BJ (cell line): ENCODE measurements around the gene RIMKLB. TPM values are rescaled to one million over a fixed set of nuclear protein-coding genes. Genes with fewer than 3 reads are reported as not detected.
A peak's percentile ranks its signal among the peaks of the same experiment; 100 is the strongest.

Source experiments
- CTCF ChIA-PET: fragments of 350-600 bp; formaldehyde crosslinking; extraction: SDS; loops from one replicate; lab custom pipeline; 2021; ENCODE audit warnings: antibody characterized with exemption, inconsistent platforms; lab: Yijun Ruan, JAX
- POLR2A ChIA-PET: fragments of 300-600 bp; sonication (Branson Sonifier 250); formaldehyde crosslinking; extraction: SDS; loops from one replicate; lab custom pipeline; 2021; ENCODE audit warnings: antibody characterized with exemption; lab: Charles Lee
- DNase-seq: peaks from one replicate; pipeline ENCODE4 v3.0.0-alpha.2; 2011; ENCODE audit warnings: low read depth
- H3K27me3 ChIP-seq: 2 replicates; pipeline ENCODE4 v1.6.0; 2011; ENCODE audit warnings: low read length; ENCODE audit not compliant: control insufficient read depth, insufficient read depth
- H3K36me3 ChIP-seq: 2 replicates; pipeline ENCODE4 v1.5.1; 2011; ENCODE audit warnings: low read length; ENCODE audit not compliant: control insufficient read depth, insufficient read depth
- H3K4me3 ChIP-seq: 2 replicates; pipeline ENCODE4 v1.5.1; 2011; ENCODE audit warnings: low read depth, mild to moderate bottlenecking, control low read depth, low read length
- CTCF ChIP-seq: IDR thresholded peaks from 2 replicates; pipeline ENCODE4 v1.5.1; 2011; ENCODE audit warnings: low read depth, mild to moderate bottlenecking, control low read depth, inconsistent platforms, low read length, moderate library complexity; ENCODE audit not compliant: insufficient read depth
- polyA plus RNA-seq: library from polyadenylated mRNA; depleted of rRNA; stranded (reverse); fragments of >200 nt; gene quantifications from 2 replicates; pipeline ENCODE4 v1.2.3, GENCODE V29; 2011

Gene RIMKLB
- polyA plus RNA-seq, 1 experiment, result 9.7 TPM

GRCh38 chr12:8770499-8770898, 72.7 kb downstream of the RIMKLB start:
- H3K4me3 ChIP-seq, result no peak overlapping the region
- POLR2A ChIA-PET, result no interaction called here
- no peak for DNase-seq
- no peak for TF ChIP-seq CTCF
- H3K36me3 ChIP-seq, result no peaks in the 10 kb centered on the region
- CTCF ChIA-PET, result no interaction called here
- H3K27me3 ChIP-seq, result no peaks in the 10 kb centered on the region

- ChIA-PET CTCF (no interaction called here), POLR2A (no interaction called here)
Measured at GRCh38 chr12:8771072-8771471, 73.3 kb downstream of the RIMKLB start.

GRCh38 chr12:8773461-8773860, 75.7 kb downstream of the RIMKLB start:
- ChIA-PET CTCF (interaction anchor here (0.9 to 1.7 kb wide), 2 partner anchors 12 to 87 kb away, joined by 3 to 6 read pairs; no protein-coding TSS in a partner anchor), POLR2A (no interaction called here)
- H3K4me3 ChIP-seq, result no peak overlapping the region
- TF ChIP-seq CTCF, result no peak
- DNase-seq, result no peak
- no peaks in the 10 kb centered on the region for H3K36me3 ChIP-seq
- H3K27me3 ChIP-seq, result no peaks in the 10 kb centered on the region

More at GRCh38 chr12:8771072-8771471, 73.3 kb downstream of the RIMKLB start:
- Histone ChIP-seq H3K27me3 (no peaks in the 10 kb centered on the region), H3K4me3 (no peak overlapping the region), H3K36me3 (no peaks in the 10 kb centered on the region)
- DNase-seq, result no peak
- 0 out of 2 replicates have a peak, but pooled peaks have one; percentile 23 for TF ChIP-seq CTCF

- no peak overlapping the region for H3K4me3 ChIP-seq
- no peak for TF ChIP-seq CTCF
- ChIA-PET CTCF (no interaction called here), POLR2A (no interaction called here)
- H3K27me3 ChIP-seq, result no peaks in the 10 kb centered on the region
- no peaks in the 10 kb centered on the region for H3K36me3 ChIP-seq
- DNase-seq, result no peak
Measured at GRCh38 chr12:8779281-8779680, 81.5 kb downstream of the RIMKLB start.

GRCh38 chr12:8779862-8780261, 82.1 kb downstream of the RIMKLB start:
- no peak overlapping the region for H3K4me3 ChIP-seq
- DNase-seq, result no peak
- ChIA-PET CTCF (interaction anchor here (0.6 kb wide), 1 partner anchor 130 kb away, joined by 4 read pairs; no protein-coding TSS in a partner anchor), POLR2A (no interaction called here)
- no peaks in the 10 kb centered on the region for H3K36me3 ChIP-seq
- H3K27me3 ChIP-seq, result no peaks in the 10 kb centered on the region
- no peak for TF ChIP-seq CTCF
